Omental fat pad (tissue), 4 donors: ENCODE measurements around the gene DPYSL5. TPM values are rescaled to one million over a fixed set of nuclear protein-coding genes. Genes with fewer than 3 reads are reported as not detected.
A peak's percentile ranks its signal among the peaks of the same experiment; 100 is the strongest.

Source experiments
- ATAC-seq: fragments of 150-250 bp; one replicate; pipeline ENCODE4 v1.9.1; 2016; ENCODE audit warnings: mild to moderate bottlenecking, moderate library complexity; ENCODE audit not compliant: low FRiP score
- DNase-seq: peaks from one replicate; pipeline ENCODE4 v3.0.0-alpha.2; 2019; ENCODE audit warnings: low spot score
- CTCF ChIP-seq, 3 donors: fragments of 450-650 bp; IDR thresholded peaks; one replicate each; pipeline ENCODE4 v1.5.1; 2016 to 2017; ENCODE audit warnings: antibody characterized with exemption in 3 of 3, mild to moderate bottlenecking in 3 of 3, moderate library complexity in 2 of 3
- total RNA-seq, 4 donors: library from RNA; depleted of rRNA; stranded (reverse); fragments of >200 nt; gene quantifications; one replicate each; pipeline ENCODE4 v1.1.0, GENCODE V29; 2016

The DPYSL5 gene
- total RNA-seq, 4 donors from 2014 or later: not detected

DNA sequence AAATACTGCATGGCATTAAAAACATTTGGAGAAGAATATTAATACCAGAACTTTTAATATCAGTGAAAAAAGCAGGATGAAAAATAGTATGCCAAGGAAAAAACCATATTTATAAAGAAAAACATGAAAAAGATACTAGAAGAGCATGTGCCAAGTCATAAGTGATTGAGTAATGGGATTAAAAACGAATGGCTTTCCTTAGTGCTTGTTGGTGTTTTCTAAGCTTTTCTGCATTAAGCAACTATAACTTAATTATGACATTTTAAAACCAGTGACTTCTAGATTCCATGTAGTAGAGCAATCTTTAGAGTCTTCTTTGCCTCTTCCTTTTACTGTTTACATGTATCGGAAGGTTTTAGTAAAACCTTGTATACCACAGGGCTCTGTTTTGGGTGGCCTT is 129.1 kb downstream of the DPYSL5 start:
- TF ChIP-seq CTCF (IDR thresholded peaks at IDR 0.05): no peak
- DNase-seq (no peak), ATAC-seq (no peak)

- no peak for TF ChIP-seq CTCF (IDR thresholded peaks at IDR 0.05)
- DNase-seq: no peak
- ATAC-seq: no peak
Measured at GRCh38 chr2:26978061-26978596, 130.2 kb downstream of the DPYSL5 start.

DNA sequence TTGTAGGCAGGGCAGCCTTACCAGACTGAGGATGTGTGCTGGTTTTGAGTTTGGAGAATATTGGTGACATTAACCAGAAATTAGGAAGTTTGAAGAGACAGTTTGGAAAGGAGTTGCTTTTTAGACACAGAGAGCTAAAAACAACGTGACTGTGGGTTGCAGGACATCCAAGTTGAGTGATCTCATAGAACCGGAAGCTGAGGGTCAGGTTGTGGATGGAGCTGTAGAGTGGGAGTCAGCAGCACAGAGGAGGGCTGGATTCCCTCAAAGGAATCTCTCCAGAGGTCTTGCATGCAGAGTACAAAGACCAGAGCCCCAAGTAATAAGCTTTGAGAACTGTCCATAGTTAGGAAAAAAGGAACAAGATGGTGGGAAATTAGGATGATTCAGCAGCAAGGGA is 131.8 kb downstream of the DPYSL5 start:
- TF ChIP-seq CTCF (IDR thresholded peaks at IDR 0.05): no peak
- DNase-seq (no peak), ATAC-seq (no peak)

DNA sequence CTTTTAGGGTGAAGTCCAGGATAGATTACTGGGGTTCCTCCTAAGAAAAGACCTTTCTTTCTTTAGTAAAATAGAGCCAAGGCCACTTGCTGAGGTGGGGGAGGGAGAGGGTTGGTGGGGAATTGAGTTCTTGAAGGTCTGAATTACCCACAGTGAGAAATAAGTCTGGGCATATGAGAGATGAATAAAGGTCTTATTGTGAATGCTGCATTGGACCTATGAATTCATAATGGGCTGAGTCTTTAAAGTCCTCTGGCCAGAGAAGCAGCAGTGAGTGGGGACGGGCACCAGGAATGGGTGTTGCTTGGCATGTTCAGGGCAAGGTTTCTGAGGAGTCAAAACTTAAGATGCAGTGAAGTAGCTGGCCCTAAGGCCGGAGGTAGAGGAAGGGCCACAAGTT is 133.0 kb downstream of the DPYSL5 start:
- ATAC-seq: no peak
- TF ChIP-seq CTCF (IDR thresholded peaks at IDR 0.05): no peak
- no peak for DNase-seq

- no peak for TF ChIP-seq CTCF (IDR thresholded peaks at IDR 0.05)
- DNase-seq (no peak), ATAC-seq (peak; percentile 62)
Measured at GRCh38 chr2:26982102-26982742, 134.3 kb downstream of the DPYSL5 start.

DNA sequence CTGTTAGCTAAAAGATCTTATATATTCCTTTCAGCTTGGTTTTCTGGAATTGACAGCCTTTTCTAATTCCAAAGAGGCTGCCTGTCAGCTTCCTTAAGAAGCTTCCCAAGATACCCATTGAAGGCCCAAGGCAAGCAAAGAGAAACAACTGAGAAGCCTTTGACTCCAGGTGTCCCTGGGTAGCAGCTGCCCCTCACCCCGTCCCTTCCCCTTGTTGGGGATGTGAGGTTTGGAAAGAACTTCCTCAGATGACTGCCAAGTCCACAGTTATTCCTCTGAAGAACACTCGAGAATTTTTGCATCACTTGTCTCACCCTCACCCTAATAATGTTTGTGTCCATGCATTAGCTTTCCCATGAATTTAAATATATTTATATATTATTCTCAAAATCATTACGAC is 135.8 kb downstream of the DPYSL5 start:
- ATAC-seq: no peak
- TF ChIP-seq CTCF (IDR thresholded peaks at IDR 0.05): no peak
- DNase-seq: no peak

DNA sequence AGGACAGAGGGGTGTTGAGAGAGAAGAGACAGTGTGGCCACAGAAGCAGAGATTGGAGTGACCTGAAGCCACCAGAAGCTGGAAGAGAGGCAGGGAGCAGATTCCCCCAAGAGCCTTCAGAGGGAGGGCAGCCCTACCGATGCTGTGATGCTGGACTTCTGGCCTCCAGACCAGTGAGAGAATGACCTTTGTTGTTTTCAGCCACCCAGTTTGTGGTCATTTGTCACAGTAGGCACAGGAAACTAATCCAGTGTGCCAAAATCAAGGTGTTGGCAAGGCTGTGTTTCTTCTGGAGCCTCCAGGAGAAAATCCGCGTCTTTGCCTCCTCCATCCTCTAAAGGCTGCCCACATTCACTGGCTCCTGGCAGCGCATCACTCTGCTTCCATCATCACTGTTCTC is 137.9 kb downstream of the DPYSL5 start:
- ATAC-seq: no peak
- TF ChIP-seq CTCF (IDR thresholded peaks at IDR 0.05): no peak
- no peak for DNase-seq
